ENCODE results near the gene KMO. TPM values are rescaled to one million over a fixed set of nuclear protein-coding genes. Genes with fewer than 3 reads are reported as not detected.
A peak's percentile ranks its signal among the peaks of the same experiment; 100 is the strongest.

Gene KMO
- total RNA-seq: under 1 TPM in 1 of 4 donors, not detected in 3; 0.45 TPM

DNA sequence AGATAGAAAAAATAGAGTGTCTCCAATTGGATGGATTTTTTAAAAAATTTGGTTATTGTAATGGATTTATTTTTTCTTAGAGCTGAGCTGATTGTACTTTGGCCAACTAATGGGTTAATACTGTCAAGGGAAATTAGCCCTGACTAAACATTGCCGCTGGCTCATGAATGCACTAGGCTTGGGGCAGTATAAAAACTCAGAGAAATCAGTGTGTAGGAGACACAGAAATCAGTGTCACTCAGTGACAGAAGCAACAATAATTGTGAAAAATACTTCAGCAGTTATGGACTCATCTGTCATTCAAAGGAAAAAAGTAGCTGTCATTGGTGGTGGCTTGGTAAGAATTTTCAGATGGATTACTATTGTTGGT lies at the start of gene KMO:
Gene KMO (plus strand): TSS at position 217 of the 370 bp plus-strand sequence. CDS start 67 bp downstream, at position 284.
- Histone ChIP-seq H3K27ac (peak within 1 kb of the TSS; percentile 7), H3K36me3 (no peaks in the 10 kb centered on the region), H3K4me3 (peak within 1 kb of the TSS; percentile 57), H3K9me3 (no peaks in the 10 kb centered on the region), H3K27me3 (no peaks in the 10 kb centered on the region), H3K4me1 (peaks cover 10% of the 10 kb centered on the region)
- 3% methylated on average over 1 of the region's 1 CpG for WGBS
- DNase-seq (ENCODE audit: low spot score in 2 of 2): no peak
- TF ChIP-seq, protein P1, sequence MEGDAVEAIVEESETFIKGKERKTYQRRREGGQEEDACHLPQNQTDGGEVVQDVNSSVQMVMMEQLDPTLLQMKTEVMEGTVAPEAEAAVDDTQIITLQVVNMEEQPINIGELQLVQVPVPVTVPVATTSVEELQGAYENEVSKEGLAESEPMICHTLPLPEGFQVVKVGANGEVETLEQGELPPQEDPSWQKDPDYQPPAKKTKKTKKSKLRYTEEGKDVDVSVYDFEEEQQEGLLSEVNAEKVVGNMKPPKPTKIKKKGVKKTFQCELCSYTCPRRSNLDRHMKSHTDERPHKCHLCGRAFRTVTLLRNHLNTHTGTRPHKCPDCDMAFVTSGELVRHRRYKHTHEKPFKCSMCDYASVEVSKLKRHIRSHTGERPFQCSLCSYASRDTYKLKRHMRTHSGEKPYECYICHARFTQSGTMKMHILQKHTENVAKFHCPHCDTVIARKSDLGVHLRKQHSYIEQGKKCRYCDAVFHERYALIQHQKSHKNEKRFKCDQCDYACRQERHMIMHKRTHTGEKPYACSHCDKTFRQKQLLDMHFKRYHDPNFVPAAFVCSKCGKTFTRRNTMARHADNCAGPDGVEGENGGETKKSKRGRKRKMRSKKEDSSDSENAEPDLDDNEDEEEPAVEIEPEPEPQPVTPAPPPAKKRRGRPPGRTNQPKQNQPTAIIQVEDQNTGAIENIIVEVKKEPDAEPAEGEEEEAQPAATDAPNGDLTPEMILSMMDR (IDR thresholded peaks at IDR 0.05): no peak
- no peak for TF ChIP-seq EP300 (IDR thresholded peaks at IDR 0.05)
- TF ChIP-seq POLR2A (IDR thresholded peaks at IDR 0.05): no peak
- no peak for TF ChIP-seq POLR2AphosphoS5 (IDR thresholded peaks at IDR 0.05)

DNA sequence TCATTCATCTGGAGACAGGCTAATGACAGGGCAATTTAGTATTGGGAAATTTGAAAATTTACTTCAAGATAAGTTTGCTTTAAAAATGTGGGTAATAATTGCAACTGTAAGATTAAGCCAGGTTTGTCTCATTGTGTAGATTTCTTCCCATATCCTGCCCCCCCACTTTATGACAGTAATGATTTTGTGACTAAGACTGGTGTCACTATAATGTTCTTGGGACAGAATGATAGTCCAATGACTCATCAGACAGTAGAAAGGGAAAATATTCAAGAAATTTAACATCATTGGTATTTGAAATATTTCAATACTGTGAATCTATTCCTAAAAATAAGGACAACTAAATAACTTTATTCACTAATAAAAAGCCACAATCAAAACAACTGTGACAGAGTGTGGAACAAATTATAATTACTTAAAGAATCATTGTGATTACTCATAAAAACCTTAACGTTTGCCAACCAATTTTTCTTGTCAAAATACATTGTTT lies 49.4 kb upstream of the KMO start:
- H3K4me3 ChIP-seq: no peak overlapping the region
- WGBS: 47% methylated on average over 1 of the region's 1 CpG

DNA sequence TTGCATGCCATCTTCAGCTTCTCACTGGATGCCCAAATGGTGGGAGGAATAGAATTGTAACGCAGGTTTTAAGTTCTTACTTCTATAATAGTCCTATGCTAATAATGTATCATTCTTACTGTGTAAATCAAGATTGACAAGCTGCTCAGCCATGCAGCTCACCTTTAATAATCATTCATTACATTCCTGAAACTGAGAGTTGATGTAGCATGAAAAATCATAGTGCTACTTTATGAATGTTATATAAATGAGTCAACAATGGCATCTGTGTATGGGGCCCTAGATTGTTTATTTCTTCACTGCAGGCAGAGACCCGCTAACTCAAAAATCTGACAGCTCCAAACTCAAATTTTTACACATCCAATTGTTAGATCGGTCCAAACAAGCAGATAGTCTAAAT lies 47.0 kb upstream of the KMO start:
- H3K9me3 ChIP-seq: no peaks in the 10 kb centered on the region
- WGBS: 91% methylated on average over 3 of the region's 3 CpGs
- H3K27ac ChIP-seq: no peak overlapping the region
- H3K4me1 ChIP-seq: no peaks in the 10 kb centered on the region
- DNase-seq (ENCODE audit: low spot score in 2 of 2): no peak
- H3K4me3 ChIP-seq: no peak overlapping the region
- no peaks in the 10 kb centered on the region for H3K27me3 ChIP-seq
- H3K36me3 ChIP-seq: no peaks in the 10 kb centered on the region
- TF ChIP-seq, protein P1 (IDR thresholded peaks at IDR 0.05): no peak
- TF ChIP-seq POLR2AphosphoS5 (IDR thresholded peaks at IDR 0.05) (no peak), POLR2A (IDR thresholded peaks at IDR 0.05) (no peak)

More for the DNA sequence above, 49.4 kb upstream of the KMO start:
- Histone ChIP-seq H3K36me3 (no peaks in the 10 kb centered on the region), H3K4me1 (no peaks in the 10 kb centered on the region), H3K9me3 (no peaks in the 10 kb centered on the region), H3K27ac (no peak overlapping the region), H3K27me3 (no peaks in the 10 kb centered on the region)
- TF ChIP-seq POLR2AphosphoS5 (IDR thresholded peaks at IDR 0.05) (no peak), POLR2A (IDR thresholded peaks at IDR 0.05) (no peak), EP300 (IDR thresholded peaks at IDR 0.05) (no peak)
- TF ChIP-seq, protein P1 (IDR thresholded peaks at IDR 0.05): no peak
- no peak for DNase-seq (ENCODE audit: low spot score in 2 of 2)

DNA sequence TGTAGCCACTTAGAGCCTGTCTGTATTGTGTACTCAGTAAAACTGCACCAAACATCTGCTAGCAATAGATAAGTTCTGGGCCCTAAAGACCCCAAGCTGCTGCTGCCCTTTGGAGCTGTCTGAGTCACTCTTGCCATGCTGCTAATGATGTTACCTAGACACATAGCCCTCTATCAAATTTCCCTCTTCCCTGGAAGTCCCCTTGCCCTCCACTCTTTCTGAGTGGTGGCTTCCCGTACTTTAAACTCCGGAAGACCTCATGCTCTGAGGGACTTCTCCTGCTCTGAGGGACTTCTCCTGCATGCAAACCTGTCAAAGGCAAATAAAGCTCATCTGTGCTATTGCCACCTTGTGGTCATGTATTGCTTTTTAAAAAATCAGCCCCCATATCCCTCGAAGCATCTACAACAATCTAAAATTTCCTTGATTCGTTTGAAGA lies 46.6 kb upstream of the KMO start:
- no peak for DNase-seq (ENCODE audit: low spot score in 2 of 2)
- H3K36me3 ChIP-seq: no peaks in the 10 kb centered on the region
- H3K9me3 ChIP-seq: no peaks in the 10 kb centered on the region
- H3K4me1 ChIP-seq: no peaks in the 10 kb centered on the region
- TF ChIP-seq EP300 (IDR thresholded peaks at IDR 0.05) (no peak), POLR2A (IDR thresholded peaks at IDR 0.05) (no peak), POLR2AphosphoS5 (IDR thresholded peaks at IDR 0.05) (no peak)
- TF ChIP-seq, protein P1 (IDR thresholded peaks at IDR 0.05): no peak
- no peak overlapping the region for H3K27ac ChIP-seq
- H3K27me3 ChIP-seq: no peaks in the 10 kb centered on the region
- WGBS: 84% methylated on average over 4 of the region's 4 CpGs
- H3K4me3 ChIP-seq: no peak overlapping the region

DNA sequence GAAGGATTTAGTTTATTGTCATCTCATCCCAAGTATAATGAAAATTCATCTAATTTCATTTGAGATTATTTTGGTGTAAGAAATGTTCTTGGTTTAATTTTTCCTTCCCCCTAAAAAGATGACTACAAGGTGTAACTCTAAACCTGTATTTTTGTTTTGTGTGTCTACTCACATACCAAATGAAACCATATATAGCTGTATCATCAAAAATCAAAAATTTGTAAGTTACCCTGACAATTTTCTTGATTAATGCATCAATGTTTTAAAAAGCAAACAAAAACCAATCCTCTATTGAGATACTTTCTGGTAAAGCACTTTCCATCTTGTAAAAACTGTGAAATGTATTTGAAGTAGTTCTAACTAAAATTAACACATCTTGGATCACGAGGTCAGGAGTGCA lies 43.4 kb upstream of the KMO start:
- Histone ChIP-seq H3K4me3 (no peak overlapping the region), H3K4me1 (no peaks in the 10 kb centered on the region), H3K27me3 (no peaks in the 10 kb centered on the region), H3K9me3 (no peaks in the 10 kb centered on the region), H3K36me3 (peaks cover 3% of the 10 kb centered on the region), H3K27ac (no peak overlapping the region)
- no peak for TF ChIP-seq EP300 (IDR thresholded peaks at IDR 0.05)
- no peak for TF ChIP-seq POLR2A (IDR thresholded peaks at IDR 0.05)
- TF ChIP-seq POLR2AphosphoS5 (IDR thresholded peaks at IDR 0.05): no peak
- TF ChIP-seq, protein P1 (IDR thresholded peaks at IDR 0.05): no peak
- 94% methylated on average over 1 of the region's 1 CpG for WGBS
- no peak for DNase-seq (ENCODE audit: low spot score in 2 of 2)
